ENCODE measurements around the gene NFAT5.

- TF ChIP-seq, protein P1, sequence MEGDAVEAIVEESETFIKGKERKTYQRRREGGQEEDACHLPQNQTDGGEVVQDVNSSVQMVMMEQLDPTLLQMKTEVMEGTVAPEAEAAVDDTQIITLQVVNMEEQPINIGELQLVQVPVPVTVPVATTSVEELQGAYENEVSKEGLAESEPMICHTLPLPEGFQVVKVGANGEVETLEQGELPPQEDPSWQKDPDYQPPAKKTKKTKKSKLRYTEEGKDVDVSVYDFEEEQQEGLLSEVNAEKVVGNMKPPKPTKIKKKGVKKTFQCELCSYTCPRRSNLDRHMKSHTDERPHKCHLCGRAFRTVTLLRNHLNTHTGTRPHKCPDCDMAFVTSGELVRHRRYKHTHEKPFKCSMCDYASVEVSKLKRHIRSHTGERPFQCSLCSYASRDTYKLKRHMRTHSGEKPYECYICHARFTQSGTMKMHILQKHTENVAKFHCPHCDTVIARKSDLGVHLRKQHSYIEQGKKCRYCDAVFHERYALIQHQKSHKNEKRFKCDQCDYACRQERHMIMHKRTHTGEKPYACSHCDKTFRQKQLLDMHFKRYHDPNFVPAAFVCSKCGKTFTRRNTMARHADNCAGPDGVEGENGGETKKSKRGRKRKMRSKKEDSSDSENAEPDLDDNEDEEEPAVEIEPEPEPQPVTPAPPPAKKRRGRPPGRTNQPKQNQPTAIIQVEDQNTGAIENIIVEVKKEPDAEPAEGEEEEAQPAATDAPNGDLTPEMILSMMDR (IDR thresholded peaks at IDR 0.05), result no peak
- no peak for TF ChIP-seq POLR2AphosphoS5 (IDR thresholded peaks at IDR 0.05)
These were observed 126.5 kb downstream of the NFAT5 start for GRCh38 chr16:69691980-69692911.

Data from prostate gland (tissue), 2 donors.